Measurements from ENCODE around the gene DNER. TPM values are rescaled to one million over a fixed set of nuclear protein-coding genes. Genes with fewer than 3 reads are reported as not detected.

DNER gene
- total RNA-seq, 2 donors from 2014 or later: not detected

DNA sequence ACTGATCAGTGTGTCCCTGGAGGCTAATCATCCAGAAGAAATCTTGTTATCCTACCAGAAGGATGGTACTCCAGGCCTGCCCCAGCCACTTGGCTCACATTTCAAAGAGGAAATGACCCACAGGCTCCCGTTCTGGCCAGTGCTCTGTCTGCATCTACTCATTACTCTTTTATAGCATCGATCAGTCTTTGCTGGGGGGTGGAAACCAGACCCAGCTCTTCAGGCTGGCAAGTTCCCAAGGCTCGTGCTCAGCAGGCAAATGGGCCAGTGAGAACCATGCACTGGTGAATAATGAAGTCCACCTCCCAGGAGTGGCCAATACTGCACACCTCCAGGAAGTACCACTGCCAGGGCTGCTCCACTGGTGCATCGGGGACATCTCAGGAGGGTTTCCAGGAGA is 38.8 kb downstream of the DNER start:
- H3K4me3 Mint-ChIP-seq: no peak overlapping the region
- no peaks in the 10 kb centered on the region for H3K36me3 Mint-ChIP-seq (ENCODE audit: insufficient read depth in 2 of 2)
- no peak for DNase-seq
- H3K27ac Mint-ChIP-seq: no peak overlapping the region
- ATAC-seq (replicated peaks in 1 of 2): no peak
- H3K4me1 Mint-ChIP-seq (ENCODE audit: low read depth): no peaks in the 10 kb centered on the region
- no peaks in the 10 kb centered on the region for H3K9me3 Mint-ChIP-seq
- peaks cover 84% of the 10 kb centered on the region for H3K27me3 Mint-ChIP-seq (ENCODE audit: low read depth)

- Mint-ChIP-seq H3K36me3 (ENCODE audit: insufficient read depth in 2 of 2) (no peaks in the 10 kb centered on the region), H3K27ac (no peak overlapping the region), H3K4me3 (no peak overlapping the region), H3K4me1 (ENCODE audit: low read depth) (no peaks in the 10 kb centered on the region), H3K9me3 (no peaks in the 10 kb centered on the region), H3K27me3 (ENCODE audit: low read depth) (peaks cover 83% of the 10 kb centered on the region)
- DNase-seq (no peak), ATAC-seq (replicated peaks in 1 of 2) (no peak)
Measured at GRCh38 chr2:229674830-229675530, 39.4 kb downstream of the DNER start.

GRCh38 chr2:229673676-229674075 is 40.7 kb downstream of the DNER start:
- H3K9me3 Mint-ChIP-seq: no peaks in the 10 kb centered on the region
- DNase-seq (no peak), ATAC-seq (replicated peaks in 1 of 2) (no peak)
- no peak overlapping the region for H3K4me3 Mint-ChIP-seq
- H3K27me3 Mint-ChIP-seq (ENCODE audit: low read depth): peaks cover 72% of the 10 kb centered on the region
- no peaks in the 10 kb centered on the region for H3K4me1 Mint-ChIP-seq (ENCODE audit: low read depth)
- H3K27ac Mint-ChIP-seq: no peak overlapping the region
- H3K36me3 Mint-ChIP-seq (ENCODE audit: insufficient read depth in 2 of 2): no peaks in the 10 kb centered on the region

GRCh38 chr2:229672021-229672420 is 42.3 kb downstream of the DNER start:
- Mint-ChIP-seq H3K27me3 (ENCODE audit: low read depth) (peaks cover 56% of the 10 kb centered on the region), H3K36me3 (ENCODE audit: insufficient read depth in 2 of 2) (no peaks in the 10 kb centered on the region), H3K4me1 (ENCODE audit: low read depth) (no peaks in the 10 kb centered on the region), H3K4me3 (no peak overlapping the region), H3K9me3 (no peaks in the 10 kb centered on the region), H3K27ac (no peak overlapping the region)
- DNase-seq (no peak), ATAC-seq (replicated peaks in 1 of 2) (no peak)

DNA sequence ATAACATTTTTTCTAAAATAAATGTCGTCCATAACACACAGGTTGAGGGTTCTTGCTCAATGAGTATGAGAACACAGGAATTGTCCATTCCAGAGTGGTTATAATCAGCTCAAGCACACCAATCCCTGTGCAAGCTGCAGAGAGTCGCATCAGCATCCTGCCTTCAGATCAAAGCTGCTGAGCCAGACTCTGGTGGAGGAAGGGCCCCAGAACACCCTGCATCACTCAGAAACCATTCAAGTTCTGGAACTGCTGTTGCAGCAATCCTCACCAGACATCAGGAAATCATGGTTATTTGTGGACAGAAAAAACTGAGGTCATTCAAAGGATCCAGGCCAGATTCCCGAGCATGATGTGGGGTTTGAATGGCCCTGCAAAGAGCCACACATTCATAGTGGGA is 44.5 kb downstream of the DNER start:
- Mint-ChIP-seq H3K9me3 (no peaks in the 10 kb centered on the region), H3K27me3 (ENCODE audit: low read depth) (peaks cover 43% of the 10 kb centered on the region), H3K27ac (no peak overlapping the region), H3K4me1 (ENCODE audit: low read depth) (no peaks in the 10 kb centered on the region), H3K36me3 (ENCODE audit: insufficient read depth in 2 of 2) (no peaks in the 10 kb centered on the region), H3K4me3 (no peak overlapping the region)
- DNase-seq (no peak), ATAC-seq (replicated peaks in 1 of 2) (no peak)

GRCh38 chr2:229666811-229667210 is 47.5 kb downstream of the DNER start:
- H3K4me3 Mint-ChIP-seq: no peak overlapping the region
- no peaks in the 10 kb centered on the region for H3K4me1 Mint-ChIP-seq (ENCODE audit: low read depth)
- DNase-seq (no peak), ATAC-seq (replicated peaks in 1 of 2) (no peak)
- H3K36me3 Mint-ChIP-seq (ENCODE audit: insufficient read depth in 2 of 2): no peaks in the 10 kb centered on the region
- H3K9me3 Mint-ChIP-seq: no peaks in the 10 kb centered on the region
- peaks cover 28% of the 10 kb centered on the region for H3K27me3 Mint-ChIP-seq (ENCODE audit: low read depth)
- no peak overlapping the region for H3K27ac Mint-ChIP-seq

- ATAC-seq (replicated peaks in 1 of 2): no peak
- Mint-ChIP-seq H3K4me1 (ENCODE audit: low read depth) (no peaks in the 10 kb centered on the region), H3K4me3 (no peak overlapping the region), H3K27me3 (ENCODE audit: low read depth) (peaks cover 30% of the 10 kb centered on the region), H3K36me3 (ENCODE audit: insufficient read depth in 2 of 2) (no peaks in the 10 kb centered on the region), H3K27ac (no peak overlapping the region), H3K9me3 (no peaks in the 10 kb centered on the region)
- DNase-seq: no peak
Measured at GRCh38 chr2:229665158-229665557, 49.2 kb downstream of the DNER start.

DNA sequence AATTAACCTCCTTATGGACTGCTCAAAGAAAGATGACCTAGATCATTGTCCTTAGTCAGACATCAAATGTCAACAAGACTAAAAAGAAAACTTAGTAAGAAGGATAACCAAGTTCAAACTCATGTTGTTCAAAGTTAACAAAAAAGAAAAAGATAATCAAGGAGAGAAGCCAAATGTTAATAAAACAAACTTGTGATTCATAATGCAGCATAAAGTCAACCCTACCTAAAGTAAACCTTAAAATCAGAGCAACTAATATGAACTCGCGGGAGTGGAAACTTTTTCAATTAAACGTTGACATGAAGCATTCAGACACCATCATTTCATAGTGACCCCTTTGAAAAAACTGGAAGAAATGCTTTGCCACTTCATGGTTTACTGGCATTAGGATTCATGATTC is 52.9 kb downstream of the DNER start:
- DNase-seq: no peak
- Mint-ChIP-seq H3K4me3 (no peak overlapping the region), H3K36me3 (ENCODE audit: insufficient read depth in 2 of 2) (no peaks in the 10 kb centered on the region), H3K9me3 (no peaks in the 10 kb centered on the region), H3K27me3 (ENCODE audit: low read depth) (peaks cover 32% of the 10 kb centered on the region), H3K4me1 (ENCODE audit: low read depth) (no peaks in the 10 kb centered on the region), H3K27ac (no peak overlapping the region)
- no peak for ATAC-seq (replicated peaks in 1 of 2)

GRCh38 chr2:229660951-229661350 is 53.4 kb downstream of the DNER start:
- no peaks in the 10 kb centered on the region for H3K36me3 Mint-ChIP-seq (ENCODE audit: insufficient read depth in 2 of 2)
- H3K4me1 Mint-ChIP-seq (ENCODE audit: low read depth): no peaks in the 10 kb centered on the region
- H3K9me3 Mint-ChIP-seq: no peaks in the 10 kb centered on the region
- no peak for DNase-seq
- no peak overlapping the region for H3K27ac Mint-ChIP-seq
- H3K4me3 Mint-ChIP-seq: no peak overlapping the region
- ATAC-seq (replicated peaks in 1 of 2): no peak
- H3K27me3 Mint-ChIP-seq (ENCODE audit: low read depth): peaks cover 29% of the 10 kb centered on the region

DNA sequence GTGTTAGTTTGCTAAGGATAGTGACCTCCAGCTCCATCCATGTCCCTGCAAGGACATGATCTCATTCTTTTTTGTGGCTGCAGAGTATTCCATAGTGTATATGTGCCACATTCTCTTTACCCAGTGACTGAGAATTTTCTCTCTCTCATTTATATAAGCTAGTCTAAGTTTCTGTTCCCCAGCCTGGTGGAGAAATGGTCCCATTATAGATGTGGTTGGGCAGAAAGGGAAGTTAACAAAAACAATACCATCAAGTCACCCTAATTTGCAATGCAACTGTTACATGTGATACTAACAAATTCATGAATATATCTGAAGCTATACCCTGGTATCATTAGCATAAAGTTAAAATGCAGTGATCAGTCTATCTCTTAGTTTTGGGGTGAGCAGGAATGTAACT is 54.0 kb downstream of the DNER start:
- Mint-ChIP-seq H3K4me1 (ENCODE audit: low read depth) (no peaks in the 10 kb centered on the region), H3K27ac (no peak overlapping the region), H3K9me3 (no peaks in the 10 kb centered on the region), H3K27me3 (ENCODE audit: low read depth) (peaks cover 32% of the 10 kb centered on the region), H3K36me3 (ENCODE audit: insufficient read depth in 2 of 2) (no peaks in the 10 kb centered on the region), H3K4me3 (no peak overlapping the region)
- ATAC-seq (replicated peaks in 1 of 2) (no peak), DNase-seq (no peak)

- H3K27ac Mint-ChIP-seq: no peak overlapping the region
- no peaks in the 10 kb centered on the region for H3K36me3 Mint-ChIP-seq (ENCODE audit: insufficient read depth in 2 of 2)
- no peak for ATAC-seq (replicated peaks in 1 of 2)
- H3K4me1 Mint-ChIP-seq (ENCODE audit: low read depth): no peaks in the 10 kb centered on the region
- no peak overlapping the region for H3K4me3 Mint-ChIP-seq
- H3K27me3 Mint-ChIP-seq (ENCODE audit: low read depth): peaks cover 30% of the 10 kb centered on the region
- no peaks in the 10 kb centered on the region for H3K9me3 Mint-ChIP-seq
- DNase-seq: no peak
Measured at GRCh38 chr2:229658004-229658403, 56.4 kb downstream of the DNER start.

DNA sequence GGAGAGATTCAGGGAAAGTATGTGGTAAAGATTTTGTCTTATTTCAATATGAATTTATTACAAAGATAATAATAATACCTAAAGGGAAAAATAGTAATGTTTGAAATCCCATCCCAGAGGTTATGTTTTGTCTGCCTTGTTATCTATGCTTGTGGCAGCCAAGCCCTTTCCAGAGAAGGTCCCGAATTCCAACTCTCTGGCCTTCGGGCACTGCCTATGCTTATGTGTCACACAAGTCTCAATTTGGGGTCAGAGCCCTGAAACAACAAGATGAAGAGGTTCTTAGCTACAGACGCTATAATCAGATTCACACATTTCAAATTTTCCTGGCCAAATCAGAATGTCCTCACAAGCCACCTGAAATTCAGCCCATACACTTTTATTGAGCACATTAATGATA is 59.9 kb downstream of the DNER start:
- DNase-seq (no peak), ATAC-seq (replicated peaks in 1 of 2) (no peak)
- Mint-ChIP-seq H3K9me3 (no peaks in the 10 kb centered on the region), H3K4me1 (ENCODE audit: low read depth) (no peaks in the 10 kb centered on the region), H3K4me3 (no peak overlapping the region), H3K36me3 (ENCODE audit: insufficient read depth in 2 of 2) (no peaks in the 10 kb centered on the region), H3K27me3 (ENCODE audit: low read depth) (peaks cover 27% of the 10 kb centered on the region), H3K27ac (no peak overlapping the region)

- H3K27me3 Mint-ChIP-seq (ENCODE audit: low read depth): peaks cover 27% of the 10 kb centered on the region
- no peaks in the 10 kb centered on the region for H3K9me3 Mint-ChIP-seq
- no peak overlapping the region for H3K4me3 Mint-ChIP-seq
- H3K36me3 Mint-ChIP-seq (ENCODE audit: insufficient read depth in 2 of 2): no peaks in the 10 kb centered on the region
- ATAC-seq (replicated peaks in 1 of 2): no peak
- H3K4me1 Mint-ChIP-seq (ENCODE audit: low read depth): no peaks in the 10 kb centered on the region
- no peak overlapping the region for H3K27ac Mint-ChIP-seq
- no peak for DNase-seq
Measured at GRCh38 chr2:229653531-229653930, 60.8 kb downstream of the DNER start.

GRCh38 chr2:229652796-229653195 is 61.6 kb downstream of the DNER start:
- DNase-seq (no peak), ATAC-seq (replicated peaks in 1 of 2) (no peak)
- no peaks in the 10 kb centered on the region for H3K4me1 Mint-ChIP-seq (ENCODE audit: low read depth)
- H3K27ac Mint-ChIP-seq: no peak overlapping the region
- H3K36me3 Mint-ChIP-seq (ENCODE audit: insufficient read depth in 2 of 2): no peaks in the 10 kb centered on the region
- peaks cover 33% of the 10 kb centered on the region for H3K27me3 Mint-ChIP-seq (ENCODE audit: low read depth)
- no peaks in the 10 kb centered on the region for H3K9me3 Mint-ChIP-seq
- no peak overlapping the region for H3K4me3 Mint-ChIP-seq

Data from activated T-cell treated with anti-CD3 and anti-CD28 coated beads, Interleukin-2, amount 50 U/mL, for 72 hours (primary cell).